Measurements from ENCODE around the gene PTER.

The PTER gene

GRCh38 chr10:16466001-16466400 lies 29.2 kb downstream of the PTER start:
- in situ Hi-C loops (cut with HindIII; ENCODE audit: low sequenced_read_pairs) = no loop called here

GRCh38 chr10:16470747-16471146 lies 33.9 kb downstream of the PTER start:
- in situ Hi-C loops (cut with HindIII; ENCODE audit: low sequenced_read_pairs) = no loop called here

GRCh38 chr10:16472828-16473227 lies 36.0 kb downstream of the PTER start:
- in situ Hi-C loops (cut with HindIII; ENCODE audit: low sequenced_read_pairs) = no loop called here

- in situ Hi-C loops (cut with HindIII; ENCODE audit: low sequenced_read_pairs) = no loop called here
These were observed 40.9 kb downstream of the PTER start for GRCh38 chr10:16477757-16478156.

- in situ Hi-C loops (cut with HindIII; ENCODE audit: low sequenced_read_pairs) = no loop called here
These were observed 42.0 kb downstream of the PTER start for GRCh38 chr10:16478801-16479200.

GRCh38 chr10:16481052-16481728 lies 44.4 kb downstream of the PTER start:
- in situ Hi-C loops (cut with HindIII; ENCODE audit: low sequenced_read_pairs) = no loop called here

GRCh38 chr10:16483241-16483917 lies 46.6 kb downstream of the PTER start:
- in situ Hi-C loops (cut with HindIII; ENCODE audit: low sequenced_read_pairs) = no loop called here

GRCh38 chr10:16490511-16490910 lies 53.7 kb downstream of the PTER start:
- in situ Hi-C loops (cut with HindIII; ENCODE audit: low sequenced_read_pairs) = no loop called here

- in situ Hi-C loops (cut with HindIII; ENCODE audit: low sequenced_read_pairs) = no loop called here
These were observed 55.1 kb downstream of the PTER start for GRCh38 chr10:16491933-16492332.

- in situ Hi-C loops (cut with HindIII; ENCODE audit: low sequenced_read_pairs) = no loop called here
These were observed 57.2 kb downstream of the PTER start for GRCh38 chr10:16493884-16494536.

GRCh38 chr10:16497911-16498310 lies 61.1 kb downstream of the PTER start:
- in situ Hi-C loops (cut with HindIII; ENCODE audit: low sequenced_read_pairs) = no loop called here

GRCh38 chr10:16505161-16505560 lies 68.4 kb downstream of the PTER start:
- in situ Hi-C loops (cut with HindIII; ENCODE audit: low sequenced_read_pairs) = no loop called here

- in situ Hi-C loops (cut with HindIII; ENCODE audit: low sequenced_read_pairs) = no loop called here
These were observed 73.2 kb downstream of the PTER start for GRCh38 chr10:16509996-16510395.

GRCh38 chr10:16510843-16511242 lies 74.0 kb downstream of the PTER start:
- in situ Hi-C loops (cut with HindIII; ENCODE audit: low sequenced_read_pairs) = no loop called here

GRCh38 chr10:16518822-16519221 lies 82.0 kb downstream of the PTER start:
- in situ Hi-C loops (cut with HindIII; ENCODE audit: low sequenced_read_pairs) = no loop called here

- in situ Hi-C loops (cut with HindIII; ENCODE audit: low sequenced_read_pairs) = no loop called here
These were observed 82.6 kb downstream of the PTER start for GRCh38 chr10:16519250-16519907.

- in situ Hi-C loops (cut with HindIII; ENCODE audit: low sequenced_read_pairs) = no loop called here
These were observed 83.4 kb downstream of the PTER start for GRCh38 chr10:16519908-16520861.

- in situ Hi-C loops (cut with HindIII; ENCODE audit: low sequenced_read_pairs) = no loop called here
These were observed 84.1 kb downstream of the PTER start for GRCh38 chr10:16520900-16521299.

- in situ Hi-C loops (cut with HindIII; ENCODE audit: low sequenced_read_pairs) = no loop called here
These were observed 84.7 kb downstream of the PTER start, which contains the start of gene C1QL3 for GRCh38 chr10:16521311-16522016. Gene C1QL3, minus strand, starts transcription at chr10:16521879. Its CDS starts 814 bp downstream, at chr10:16521065.

GRCh38 chr10:16527452-16527851 lies 90.6 kb downstream of the PTER start:
- in situ Hi-C loops (cut with HindIII; ENCODE audit: low sequenced_read_pairs) = no loop called here
